Heart left ventricle (tissue), 16 donors: ENCODE data around the gene ZNF57. TPM values are rescaled to one million over a fixed set of nuclear protein-coding genes. Genes with fewer than 3 reads are reported as not detected.

Experiments used
- ATAC-seq, 4 donors: fragments of 200-7000 bp; cut with Tn5 transposase; one replicate each; pipeline ENCODE4 v1.9.1; 2020 to 2022; ENCODE audit warnings: moderate library complexity in 4 of 4, mild to moderate bottlenecking in 3 of 4, moderate number of reproducible peaks in 1 of 4
- DNase-seq, 5 donors: peaks; one replicate each; pipeline ENCODE4 v3.0.0-alpha.2; 2020
- H3K27ac ChIP-seq, 12 donors: fragments of 200-600 bp; sonication (generic) in 4 of 12; one replicate each; pipeline versions ENCODE4 v1.5.0 to v1.8.0; 2016 to 2022; ENCODE audit warnings: mild to moderate bottlenecking in 2 of 12
- H3K27me3 ChIP-seq, 9 donors: fragments of 200-600 bp; sonication (generic) in 2 of 9; one replicate each; pipeline versions ENCODE4 v1.5.1 to v1.8.0; 2016 to 2022; ENCODE audit warnings: mild to moderate bottlenecking in 3 of 9
- H3K36me3 ChIP-seq, 9 donors: fragments of 200-600 bp; sonication (generic) in 2 of 9; one replicate each; pipeline versions ENCODE4 v1.5.0 to v1.8.0; 2018 to 2022; ENCODE audit warnings: mild to moderate bottlenecking in 2 of 9
- H3K4me1 ChIP-seq, 12 donors: fragments of 200-600 bp; sonication (generic) in 4 of 12; one replicate each; pipeline versions ENCODE4 v1.5.0 to v1.8.0; 2016 to 2022; ENCODE audit warnings: mild to moderate bottlenecking in 3 of 12
- H3K4me3 ChIP-seq, 12 donors: fragments of 200-600 bp; sonication (generic) in 4 of 12; one replicate each; pipeline versions ENCODE4 v1.5.0 to v1.8.0; 2017 to 2022; ENCODE audit warnings: mild to moderate bottlenecking in 9 of 12, moderate library complexity in 4 of 12
- H3K9me3 ChIP-seq, 12 donors: fragments of 200-600 bp; sonication (generic) in 4 of 12; one replicate each; pipeline versions ENCODE4 v1.5.0 to v1.8.0; 2016 to 2022; ENCODE audit warnings: mild to moderate bottlenecking in 1 of 12
- CTCF ChIP-seq, 12 donors: fragments of 200-600 bp; sonication (generic) in 4 of 12; IDR thresholded peaks; one replicate each; pipeline versions ENCODE4 v1.5.0 to v1.8.0; 2018 to 2022; ENCODE audit warnings: antibody characterized with exemption in 12 of 12, mild to moderate bottlenecking in 5 of 12
- POLR2A ChIP-seq, 2 donors: fragments of 450-650 bp; IDR thresholded peaks; one replicate each; pipeline ENCODE4 v1.6.1; 2017; ENCODE audit warnings: antibody characterized with exemption in 2 of 2, mild to moderate bottlenecking in 2 of 2, moderate library complexity in 2 of 2
- WGBS, 4 donors: extraction: QIAGEN DNeasy Blood & Tissue Kit in 2 of 4; methylation state at CpG; one replicate each; pipeline versions ENCODE4 v1.1.5 to v1.1.7; 2013 to 2018; 5-methylcytosine and 5-hydroxymethylcytosine counted together
- intact Hi-C, 10 donors: fragments of 100-400 bp; cut with DNase I; formaldehyde crosslinking; loops; one replicate each; pipeline versions ENCODE4 v1.11.1 to v1.14.2; 2022
- polyA plus RNA-seq, 2 donors: library from polyadenylated mRNA; stranded (reverse); fragments of 200-250 nt; gene quantifications; one replicate each; pipeline ENCODE4 v1.2.3, GENCODE V29; 2013
- total RNA-seq, 9 donors: library from RNA; depleted of rRNA in 2 of 9; stranded (reverse); fragments of >200 nt in 2 of 9; fragmentation: NEBNext Ultra II Directional in 3 of 9; extraction: Animal tissue kit (Norgen Biotek cat#: 25700) in 3 of 9; gene quantifications; one replicate each; pipeline versions ENCODE4 v1.1.0 to v1.2.4, GENCODE V29; 2016 to 2023
- donor health status: ischemic (EF 13 %, LVEDD 7.1; RV severe dilation, severe dysfunction).
- donor health status: healthy with polysubstance abuse.
- donor health status: DM: no; HTN: yes; CAD: no.
- donor health status: DM: no; HTN: no; CAD: no.
- donor health status: ischemic (EF 25% LVEDD 6.9; RV normal size, moderate dysfunction).
- donor health status: ischemic (EF 25% LVEDD 5.7; RV mildly dilated, moderate dysfunction).
- donor health status: healthy.
- donor health status: DM: yes; HTN: yes; CAD: no.
- donor health status: ischemic (EF 35%, LVEDD 5.7; RV mildly dilated, moderate dysfunction).
- donor health status: nonischemic (EF 11% LVEDD 7.7; RV severe dilation, severe dysfunction).
- donor health status: DM: yes; HTN: yes; CAD: no.
- donor health status: PGD.
- donor health status: ischemic (EF 29% LVEDD 5.4; RV normal size, mild dysfunction).
- donor health status: nonischemic (EF 23%, LVEDD 6.1; RV moderate dilation, normal function).

Gene ZNF57
- total and polyA plus RNA-seq, 11 donors: 2.1 to 5.6 (median 3.3) TPM

- intact Hi-C loops: loop anchor here in 4 of 10 donors (2.0 to 10.0 kb wide), 4 partner anchors 45 to 103 kb away; partner anchors contain the start of genes ZNF555 (in 1 of the 4) and ZNF57 (in 1 of the 4)
- TF ChIP-seq CTCF (IDR thresholded peaks at IDR 0.05): no peak
- no peak for TF ChIP-seq POLR2A (IDR thresholded peaks at IDR 0.05)
- H3K36me3 ChIP-seq: no peaks in the 10 kb centered on the region
- peaks cover 0 to 29% (median 20%) of the 10 kb centered on the region in 12 donors for H3K4me1 ChIP-seq
- no peaks in the 10 kb centered on the region for H3K9me3 ChIP-seq
- H3K27me3 ChIP-seq: no peaks in the 10 kb centered on the region
- H3K27ac ChIP-seq: peak overlapping the region; percentile 33 to 97 (median 90)
- H3K4me3 ChIP-seq: peak overlapping the region; percentile 38 to 99 (median 80)
- 49 to 55% (median 54%) methylated on average over 17 of the region's 17 CpGs for WGBS, 4 donors
- DNase-seq (no peak), ATAC-seq (no peak)
Observed at GRCh38 chr19:2945575-2946184, 45.0 kb downstream of the ZNF57 start.

GRCh38 chr19:2949939-2950285, 49.2 kb downstream of the ZNF57 start:
- TF ChIP-seq CTCF (IDR thresholded peaks at IDR 0.05): no peak
- Histone ChIP-seq H3K27ac (peak overlapping the region; percentile 89 to 99 (median 96)), H3K4me1 (peaks cover 0 to 24% (median 15%) of the 10 kb centered on the region in 12 donors), H3K27me3 (no peaks in the 10 kb centered on the region), H3K4me3 (peak overlapping the region; percentile 41 to 93 (median 80)), H3K36me3 (no peaks in the 10 kb centered on the region), H3K9me3 (no peaks in the 10 kb centered on the region)
- intact Hi-C loops: loop anchor here in 8 of 10 donors (1.0 to 10.0 kb wide), 10 partner anchors 27 to 215 kb away; partner anchors contain the start of genes TLE6 (in 1 of the 8) and ZNF555 (in 1 of the 8)
- ATAC-seq: peak; percentile 12 to 52 (median 34)
- peak in 4 of 5 donors; percentile 67 to 77 (median 70) for DNase-seq
- 0 to 1% (median 0%) methylated on average over 11 of the region's 11 CpGs for WGBS, 4 donors

GRCh38 chr19:2950286-2951124, 49.8 kb downstream of the ZNF57 start:
- DNase-seq (peak; percentile 100), ATAC-seq (peak; percentile 96 to 98 (median 97))
- peak overlapping the region; percentile 41 to 93 (median 80) for H3K4me3 ChIP-seq
- no peaks in the 10 kb centered on the region for H3K27me3 ChIP-seq
- intact Hi-C loops: loop anchor here in 7 of 10 donors (1.0 to 10.0 kb wide), 8 partner anchors 27 to 214 kb away; partner anchors contain the start of gene TLE6 (in 1 of the 7)
- no peaks in the 10 kb centered on the region for H3K36me3 ChIP-seq
- no peaks in the 10 kb centered on the region for H3K9me3 ChIP-seq
- H3K4me1 ChIP-seq: peaks cover 0 to 20% (median 14%) of the 10 kb centered on the region in 12 donors
- peak in 1 of 2 donors; percentile 90 for TF ChIP-seq POLR2A (IDR thresholded peaks at IDR 0.05)
- no peak for TF ChIP-seq CTCF (IDR thresholded peaks at IDR 0.05)
- peak overlapping the region; percentile 89 to 99 (median 96) for H3K27ac ChIP-seq
- WGBS, 4 donors: 0 to 1% (median 0%) methylated on average over 40 to 53 of the region's 53 CpGs
